ENCODE results near the gene SMOC1. TPM values are rescaled to one million over a fixed set of nuclear protein-coding genes. Genes with fewer than 3 reads are reported as not detected.

Gene SMOC1
- total and polyA plus RNA-seq, 9 of the 15 experiments (the other 6 are each of a cell fraction or from before 2014, with no cell fraction given): 0.04 TPM; not detected in 8

- BruUV-seq (replicated peaks): no TSS peak
- in situ Hi-C loops (cut with MboI): no loop called here
- FAIRE-seq (no peak), DNase-seq (ENCODE audit: extremely low read depth in 1 of 4, low spot score in 3 of 4) (no peak), ATAC-seq (no peak)
- no peak for TF ChIP-seq KAT7 (CRISPR knock-in tag; IDR thresholded peaks at IDR 0.05; ENCODE audit: borderline replicate concordance)
- TF ChIP-seq ZSCAN29 (IDR thresholded peaks at IDR 0.05): no peak
- no peak for TF ChIP-seq POLR3G (IDR thresholded peaks at IDR 0.05; ENCODE audit: extremely low read depth, insufficient read length, insufficient replicate concordance)
- TF ChIP-seq ZNF224 (CRISPR knock-in tag; IDR thresholded peaks at IDR 0.05): no peak
- TF ChIP-seq NFIC (IDR thresholded peaks at IDR 0.05): no peak
- Histone ChIP-seq H3K27ac (ENCODE audit: extremely low read depth, low read depth, low read length) (no peak overlapping the region), H2AFZ (ENCODE audit: low read depth, low read length) (no peak overlapping the region), H3K4me3 (no peak overlapping the region), H3K4me2 (ENCODE audit: insufficient read depth, low read length) (no peak overlapping the region), H3K4me1 (replicated peaks in 1 of 2; ENCODE audit: control insufficient read depth in 2 of 2, insufficient read depth in 2 of 2, low read length in 2 of 2) (no peaks in the 10 kb centered on the region), H3K79me2 (ENCODE audit: control insufficient read depth, insufficient read depth, low read length) (no peaks in the 10 kb centered on the region), H3K27me3 (ENCODE audit: control insufficient read depth in 2 of 2, insufficient read depth in 2 of 2, low read length in 2 of 2) (peaks cover 0 to 4% of the 10 kb centered on the region in 2 experiments; a peak in 1 of 5 replicates), H3K9me3 (replicated peaks; ENCODE audit: control insufficient read depth, insufficient read depth, low read depth, low read length) (no peaks in the 10 kb centered on the region), H3K9me1 (ENCODE audit: control insufficient read depth, insufficient read depth, low read length) (no peaks in the 10 kb centered on the region), H4K20me1 (replicated peaks; ENCODE audit: control insufficient read depth, insufficient read depth, low read length) (no peaks in the 10 kb centered on the region), H3K36me3 (ENCODE audit: control insufficient read depth, insufficient read depth, low read length) (no peaks in the 10 kb centered on the region), H3K9ac (ENCODE audit: insufficient read depth in 1 of 2, low read depth in 2 of 2, low read length in 2 of 2) (no peak overlapping the region)
- 0% methylated on average over 8 of the region's 15 CpGs for WGBS (ENCODE audit: insufficient coverage, low coverage, missing lambda C conversion rate)
- ChIA-PET CTCF (ENCODE audit: low intra/inter-chr PET ratio) (no interaction called here), POLR2A (interaction anchor here (1.1 kb wide), 1 partner anchor 106 kb away, joined by 4 read pairs; no protein-coding TSS in a partner anchor)
- intact Hi-C loops (cut with micrococcal nuclease): no loop called here
Observed at GRCh38 chr14:69980457-69981425, 101.5 kb downstream of the SMOC1 start.
